HPDE6-E6E7 (cell line): ENCODE data around the gene CENPO.

ENCODE experiments used
- DNase-seq: peaks from one replicate; pipeline ENCODE4 v3.0.0; 2011; ENCODE audit warnings: missing footprints; ENCODE audit errors: extremely low spot score

The CENPO gene

GRCh38 chr2:24859968-24860600 lies 66.9 kb downstream of the CENPO start:
- no peak for DNase-seq

GRCh38 chr2:24860631-24861030 lies 67.4 kb downstream of the CENPO start:
- no peak for DNase-seq

GRCh38 chr2:24861500-24861899 lies 68.3 kb downstream of the CENPO start:
- no peak for DNase-seq

GRCh38 chr2:24863641-24864040 lies 70.4 kb downstream of the CENPO start:
- DNase-seq = no peak

GRCh38 chr2:24866946-24867345 lies 73.7 kb downstream of the CENPO start:
- no peak for DNase-seq

- DNase-seq = no peak
Measured at GRCh38 chr2:24870440-24870839, 77.2 kb downstream of the CENPO start.

GRCh38 chr2:24870891-24871705 lies 77.9 kb downstream of the CENPO start:
- DNase-seq = no peak

GRCh38 chr2:24871852-24872333 lies 78.7 kb downstream of the CENPO start:
- DNase-seq = no peak
